HG02642 (cell line): ENCODE results near the gene SGCD.

Experiments
- ATAC-seq: cut with Tn5 transposase; IDR thresholded peaks from one replicate; pipeline ENCODE4 v1.9.1; 2021; ENCODE audit warnings: mild to moderate bottlenecking; ENCODE audit not compliant: unreplicated experiment, poor library complexity

SGCD gene

GRCh38 chr5:156722358-156722757 lies 395.4 kb downstream of the SGCD start:
- no peak for ATAC-seq

- ATAC-seq: no peak
Measured at GRCh38 chr5:156735477-156735876, 408.5 kb downstream of the SGCD start.

GRCh38 chr5:156741516-156741915 lies 414.6 kb downstream of the SGCD start:
- no peak for ATAC-seq

- no peak for ATAC-seq
Measured at GRCh38 chr5:156753846-156754245, 426.9 kb downstream of the SGCD start.

DNA sequence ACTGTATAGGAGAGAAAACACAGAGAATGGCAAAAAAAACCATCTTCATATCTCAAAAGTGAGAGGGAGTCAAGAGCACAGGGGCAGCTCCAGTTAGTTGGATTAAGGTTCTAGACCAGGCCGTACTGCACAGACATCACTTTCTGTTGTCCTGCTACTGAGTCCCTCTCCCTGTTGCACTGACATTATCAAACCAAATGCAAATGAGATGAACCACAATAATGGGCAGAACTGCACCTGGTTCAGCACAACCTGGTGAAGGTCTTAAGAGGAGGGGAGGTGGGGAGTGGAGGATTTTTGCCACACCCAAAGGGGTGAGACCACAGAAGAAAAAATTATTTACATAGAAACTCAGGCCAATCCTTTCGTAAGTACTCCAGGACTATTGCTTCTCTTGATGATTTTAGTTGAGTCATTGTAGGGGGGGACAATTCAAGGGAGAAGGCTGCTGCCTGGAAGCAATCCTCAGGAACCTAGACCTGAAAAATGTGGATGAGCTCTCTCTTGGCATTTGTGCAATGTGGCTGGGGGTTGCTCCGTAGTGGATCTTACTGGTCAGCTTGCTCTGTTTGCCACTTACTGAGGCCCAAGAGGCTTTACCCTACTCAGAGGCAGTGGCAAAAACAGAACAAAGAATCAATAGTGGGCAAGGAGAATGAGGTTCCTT lies 428.6 kb downstream of the SGCD start:
- no peak for ATAC-seq

GRCh38 chr5:156758011-156758791 lies 431.2 kb downstream of the SGCD start:
- no peak for ATAC-seq

DNA sequence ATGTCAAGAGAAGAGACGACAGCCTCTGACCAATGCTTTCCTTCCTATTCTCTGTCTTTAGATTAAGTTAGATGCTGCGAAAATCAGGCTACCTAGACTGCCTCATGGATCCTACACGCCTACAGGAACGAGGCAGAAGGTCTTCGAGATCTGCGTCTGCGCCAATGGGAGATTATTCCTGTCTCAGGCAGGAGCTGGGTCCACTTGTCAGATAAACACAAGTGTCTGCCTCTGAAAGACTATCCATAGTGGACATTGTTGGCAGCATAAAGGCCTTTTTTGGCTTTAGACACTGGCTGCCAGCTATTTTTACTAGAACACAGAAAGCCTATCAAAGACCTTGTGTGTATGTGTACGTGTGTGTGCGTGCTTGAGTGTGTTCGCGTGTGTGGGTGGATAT lies 432.2 kb downstream of the SGCD start:
- no peak for ATAC-seq

- ATAC-seq: no peak
Measured at GRCh38 chr5:156762771-156763170, 435.8 kb downstream of the SGCD start.

DNA sequence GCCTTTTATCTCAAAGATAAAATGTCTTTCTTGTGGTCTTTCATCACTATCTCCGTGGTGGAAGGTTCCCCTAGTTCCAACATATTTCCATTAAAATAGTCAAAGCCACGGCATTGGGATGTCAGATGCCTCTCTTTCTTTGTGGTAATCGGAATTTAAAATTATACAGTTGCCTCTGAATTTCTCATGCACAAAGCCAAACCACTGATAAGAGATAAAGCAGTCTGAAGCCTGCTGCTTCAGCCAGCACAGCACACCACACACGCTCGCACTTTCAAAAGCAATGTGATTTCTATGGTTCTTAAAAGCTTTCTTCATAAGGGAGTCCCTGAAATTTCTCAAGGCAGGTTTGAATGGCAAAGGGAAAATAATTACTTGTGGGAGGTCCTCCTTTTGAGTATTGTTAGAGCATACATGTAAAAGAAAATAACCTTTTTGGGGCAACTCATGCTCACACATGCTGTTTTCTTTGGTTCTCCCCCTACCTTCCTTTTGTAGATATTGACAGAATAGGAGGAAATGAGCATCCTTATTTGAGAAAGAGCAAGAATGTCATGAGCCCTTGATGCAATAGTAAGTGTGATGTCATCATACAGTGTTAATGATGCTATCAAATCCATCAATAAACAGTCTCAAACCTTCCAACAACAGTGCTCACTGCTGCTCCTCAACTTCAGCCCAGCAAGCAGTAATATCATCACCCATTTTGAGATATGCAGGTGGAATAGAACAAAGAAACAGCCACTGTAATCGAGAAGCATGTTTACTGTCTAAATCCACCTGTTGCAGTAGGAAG lies 437.4 kb downstream of the SGCD start:
- ATAC-seq: no peak

DNA sequence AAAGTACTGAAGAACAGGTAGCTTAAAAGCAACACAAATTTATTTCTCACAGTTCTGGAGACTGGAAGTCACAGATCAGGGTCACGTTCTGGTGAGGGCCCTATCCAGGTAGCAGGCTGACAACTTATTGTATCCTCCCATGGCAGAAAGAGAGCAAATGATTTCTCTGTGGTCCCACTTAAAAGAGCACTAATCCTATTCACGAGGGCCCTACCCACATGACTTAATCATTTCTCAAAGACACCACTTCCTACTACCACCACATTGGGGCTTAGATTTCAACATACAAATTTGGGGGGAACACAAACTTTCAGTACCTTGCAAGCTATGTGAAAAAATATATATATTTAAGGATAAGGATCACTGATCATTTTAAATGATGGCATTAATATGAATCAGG lies 447.3 kb downstream of the SGCD start:
- ATAC-seq: no peak

DNA sequence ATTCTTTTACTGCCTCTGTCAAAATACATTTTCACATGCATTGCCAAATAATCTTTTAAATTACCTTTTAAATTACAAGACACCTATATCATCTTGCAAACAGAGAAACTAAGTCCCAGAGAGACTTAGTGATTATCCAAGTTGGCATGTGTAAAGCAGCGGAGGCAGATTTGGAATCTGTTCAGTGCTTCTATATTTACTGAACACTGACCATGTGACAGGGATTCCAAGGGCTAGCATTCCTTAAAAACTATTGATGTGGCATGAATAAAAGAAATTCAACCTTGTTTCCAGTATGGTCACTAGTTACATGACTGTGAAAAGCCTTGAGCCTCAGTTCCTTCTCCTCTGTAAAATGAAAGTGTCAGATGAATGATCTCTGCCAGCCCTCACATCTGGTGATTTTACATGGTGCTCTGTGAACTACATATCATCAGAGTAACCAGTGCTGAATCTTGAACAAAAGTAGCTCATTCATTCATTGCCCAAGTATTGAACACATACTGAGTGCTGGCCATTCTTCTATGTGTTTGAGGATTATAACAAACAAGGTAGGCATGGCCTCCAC lies 451.3 kb downstream of the SGCD start:
- no peak for ATAC-seq

DNA sequence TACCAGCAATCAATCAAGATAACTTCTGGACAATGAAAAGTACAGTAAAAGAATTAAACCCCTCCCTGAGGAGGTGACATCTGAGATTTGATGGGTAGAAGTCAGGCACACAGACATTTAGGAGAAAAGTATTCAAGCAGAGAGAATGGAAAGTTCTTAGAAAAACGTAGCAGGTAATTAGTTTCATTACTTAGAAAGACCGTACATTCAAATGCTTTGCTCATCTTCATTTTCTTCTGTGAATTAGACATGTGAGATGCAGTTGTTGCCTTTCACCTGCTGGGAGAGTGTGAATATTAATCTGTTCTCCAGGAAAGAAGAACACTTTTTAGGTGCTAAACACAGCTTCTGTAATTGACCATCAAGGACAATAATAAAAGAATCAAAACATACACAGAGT lies 451.8 kb downstream of the SGCD start:
- ATAC-seq: no peak

- no peak for ATAC-seq
Measured at GRCh38 chr5:156779436-156779835, 452.5 kb downstream of the SGCD start.

- no peak for ATAC-seq
Measured at GRCh38 chr5:156783092-156783491, 456.1 kb downstream of the SGCD start.

DNA sequence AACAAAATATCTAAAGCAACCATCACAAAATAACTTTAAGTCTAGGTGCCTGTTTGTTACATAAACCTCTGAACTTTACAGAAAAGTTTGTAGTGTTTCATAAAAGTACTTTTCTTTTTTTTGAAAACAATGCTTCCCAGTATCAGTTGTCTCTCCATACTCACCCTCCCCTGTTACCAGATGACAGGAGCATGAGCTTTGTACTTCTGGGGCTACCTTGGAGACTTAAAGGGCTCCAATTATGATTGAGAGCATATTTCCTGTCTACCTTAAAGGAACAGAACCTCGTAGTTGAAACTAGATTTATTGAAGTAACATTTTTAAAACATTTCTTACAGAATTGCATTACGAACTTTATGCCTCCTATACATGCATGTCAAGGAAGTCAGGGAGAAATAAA lies 467.7 kb downstream of the SGCD start:
- no peak for ATAC-seq

GRCh38 chr5:156798201-156798600 lies 471.2 kb downstream of the SGCD start:
- no peak for ATAC-seq

DNA sequence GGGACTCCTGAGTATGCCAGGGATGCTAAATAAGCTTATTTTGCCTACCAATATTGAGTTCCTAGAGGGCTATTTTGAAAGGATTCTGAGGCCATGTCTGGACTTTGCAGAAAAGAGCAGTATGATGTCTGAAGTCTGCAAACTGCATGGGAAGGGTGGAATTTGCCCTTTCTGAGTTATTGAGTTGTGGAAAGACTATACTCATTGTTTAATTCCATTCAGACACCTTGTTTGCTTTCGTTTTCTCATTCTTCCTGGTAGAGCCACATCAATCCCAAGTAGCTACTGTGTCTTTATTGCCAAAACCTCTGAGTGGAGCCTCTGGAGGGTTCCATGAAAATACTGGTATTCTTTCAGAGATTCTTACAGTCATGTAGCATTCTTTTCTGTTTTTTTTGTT lies 472.2 kb downstream of the SGCD start:
- ATAC-seq: no peak

GRCh38 chr5:156800929-156801328 lies 474.0 kb downstream of the SGCD start:
- ATAC-seq: no peak

DNA sequence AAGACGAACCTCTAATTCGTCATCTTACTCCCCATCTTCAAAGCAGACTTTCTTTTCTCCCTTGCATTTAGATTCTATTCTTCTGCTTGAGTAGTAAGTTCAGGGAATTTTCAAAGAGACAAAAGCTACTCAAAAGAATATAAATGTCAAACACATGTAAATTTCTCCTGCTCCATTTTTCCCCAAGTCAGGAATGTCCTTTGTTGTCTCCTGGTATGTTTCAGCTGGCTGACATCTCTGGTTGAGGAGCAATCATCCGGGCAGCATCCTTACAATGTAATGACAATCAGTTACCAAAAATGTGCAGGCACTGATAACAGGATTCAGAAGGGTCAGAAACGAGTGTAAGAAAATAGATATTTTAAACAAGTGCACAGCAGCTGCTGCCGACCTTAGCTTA lies 475.5 kb downstream of the SGCD start:
- no peak for ATAC-seq

DNA sequence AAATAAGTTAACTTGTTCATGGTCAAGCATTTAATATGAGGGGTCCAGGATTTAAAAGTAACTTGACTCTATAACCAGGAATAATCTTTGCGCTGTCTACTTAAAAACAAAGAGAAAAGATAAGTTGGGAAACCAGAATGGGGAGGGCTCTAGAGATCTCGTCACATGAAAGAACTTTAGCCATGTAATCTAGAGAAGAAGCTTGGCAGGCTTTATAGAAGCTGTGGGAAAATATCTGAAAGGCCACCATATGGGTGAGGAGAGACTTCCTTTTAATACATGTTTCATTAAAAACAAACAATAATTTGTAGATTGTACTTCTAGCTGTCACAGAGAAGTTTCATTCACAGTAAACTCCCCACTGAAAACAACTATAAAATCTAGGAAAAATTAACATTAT lies 476.4 kb downstream of the SGCD start:
- no peak for ATAC-seq

- ATAC-seq: no peak
Measured at GRCh38 chr5:156812959-156813358, 486.0 kb downstream of the SGCD start.
